Inflammatory macrophage (primary cell): ENCODE measurements around the gene BZW1.

Experiments used
- DNase-seq, 2 donors: peaks; one replicate each; pipeline ENCODE4 v3.0.0-alpha.2; 2020 to 2022
- total RNA-seq, 18 experiments: gene quantifications; one replicate each; lab custom pipeline; 2026; ENCODE audit warnings: mixed read lengths in 6 of 18, inconsistent platforms in 2 of 18; lab: John Stamatoyannopoulos, UW

Gene BZW1
- 228 to 401 (median 295) reads per million in 18 experiments for total RNA-seq

DNA sequence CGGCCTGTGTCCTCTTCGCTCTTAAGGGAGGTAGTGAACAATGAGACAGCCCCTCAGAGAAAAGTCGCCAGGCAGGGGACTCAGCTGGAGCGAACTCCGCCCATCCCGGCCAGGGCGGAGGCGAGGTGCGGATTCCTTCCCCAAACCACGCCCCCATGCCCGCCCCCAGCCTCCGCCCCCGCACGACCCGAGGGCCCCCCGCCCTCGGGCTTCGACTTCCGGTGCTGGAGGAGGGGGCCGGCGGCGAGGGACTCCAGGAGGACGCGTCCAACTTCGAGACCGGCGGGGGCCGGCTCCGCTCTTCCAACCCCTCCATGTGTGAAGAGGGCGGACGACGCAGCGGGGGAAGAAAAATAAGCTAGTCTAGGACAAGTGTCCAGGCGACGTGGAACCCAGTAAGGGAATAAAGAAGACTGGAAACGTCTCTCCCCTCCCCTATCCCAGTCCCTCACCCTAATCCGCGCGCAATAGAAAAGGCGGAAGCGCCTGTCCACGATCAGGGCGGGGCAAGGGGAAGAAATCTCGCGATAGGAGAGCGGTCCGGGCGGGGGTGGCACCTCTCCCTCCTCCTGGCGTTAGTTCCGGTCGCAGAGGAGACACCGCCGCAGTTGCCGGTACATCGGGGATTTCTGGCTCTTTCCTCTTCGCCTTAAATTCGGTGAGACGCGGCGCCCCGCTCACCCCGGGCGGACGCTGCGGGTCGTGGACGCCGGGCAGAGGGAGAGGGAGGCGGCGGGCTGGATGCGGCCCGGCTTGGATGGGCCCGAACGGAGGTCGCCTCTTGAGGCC, at the start of gene BZW1:
Gene BZW1 (plus strand): TSS at position 578 of the 789 bp plus-strand sequence. CDS start 1,308 bp downstream, outside the sequence.
- peak; percentile 97 for DNase-seq

DNA sequence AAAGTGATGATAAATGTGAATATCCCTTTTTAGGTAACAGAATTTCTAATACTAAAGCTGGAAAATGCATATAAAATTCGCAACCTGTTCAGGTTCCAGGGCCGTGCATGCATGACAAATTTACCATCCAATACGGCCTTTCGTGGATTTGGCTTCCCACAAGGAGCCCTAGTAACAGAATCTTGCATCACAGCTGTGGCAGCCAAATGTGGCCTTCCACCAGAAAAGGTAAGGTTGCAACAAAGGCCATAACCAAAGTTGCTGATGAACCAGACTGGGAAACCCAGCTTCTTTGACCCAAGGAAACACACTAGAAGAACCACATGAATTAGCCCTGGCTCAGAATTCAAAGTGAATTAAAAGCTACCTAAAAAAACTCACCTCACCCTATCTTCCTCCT, 49.6 kb upstream of the BZW1 start:
- no peak for DNase-seq

DNA sequence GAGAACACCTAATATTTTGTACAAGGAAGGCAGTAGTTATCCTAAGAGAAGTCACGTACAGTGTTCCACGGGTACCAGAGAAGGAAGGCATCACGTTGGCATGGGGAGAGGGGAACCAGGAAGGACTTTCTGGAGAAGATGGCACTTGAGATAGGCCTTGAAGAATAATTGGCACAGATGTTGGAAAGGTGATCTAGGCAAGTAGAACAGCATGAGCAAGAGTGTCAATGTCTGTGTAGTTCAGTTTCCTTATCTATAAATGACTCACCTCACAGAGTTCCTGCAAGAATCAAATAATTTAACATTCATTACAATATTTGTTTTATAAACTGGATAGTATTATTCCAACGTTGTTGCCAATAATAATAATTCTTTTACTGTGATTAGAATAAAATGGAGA, 48.3 kb upstream of the BZW1 start:
- DNase-seq = no peak

DNA sequence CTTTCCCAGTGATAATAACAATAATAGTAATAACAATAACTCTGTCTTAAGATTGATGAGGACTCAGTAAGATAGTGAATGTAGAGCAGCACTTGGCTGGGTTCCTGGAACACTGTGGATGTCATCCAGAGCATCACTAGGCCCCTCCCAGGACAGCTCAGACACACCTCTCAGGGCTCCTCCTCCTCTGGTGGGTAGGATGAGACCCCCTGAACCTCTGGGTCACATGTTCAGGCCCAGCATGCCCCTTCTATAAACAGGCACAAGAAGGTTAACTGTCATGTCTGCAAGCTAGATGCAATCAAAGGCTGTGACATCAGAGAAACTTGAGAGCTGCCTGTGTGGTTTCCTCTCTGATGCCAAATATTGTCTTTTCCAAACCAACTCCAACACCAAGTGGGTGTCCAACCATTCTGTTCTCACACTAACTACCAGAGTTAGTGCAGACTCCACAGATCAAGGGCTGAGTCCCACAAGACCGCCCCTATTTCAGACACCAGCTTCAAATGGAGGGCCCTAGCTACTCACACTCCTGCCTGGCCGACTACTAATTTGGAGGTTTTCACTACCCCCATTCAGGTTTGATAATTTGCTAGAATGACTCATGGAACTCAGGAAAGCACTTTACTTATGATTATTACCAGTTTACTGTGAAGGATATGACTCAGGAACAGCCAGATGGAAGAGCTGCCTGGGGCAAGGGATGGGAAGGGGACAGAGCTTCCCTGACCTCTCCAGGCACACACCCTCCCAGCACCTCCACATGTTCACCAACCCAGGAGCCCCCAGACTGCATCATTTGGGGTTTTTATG, 46.4 kb upstream of the BZW1 start:
- no peak for DNase-seq

DNA sequence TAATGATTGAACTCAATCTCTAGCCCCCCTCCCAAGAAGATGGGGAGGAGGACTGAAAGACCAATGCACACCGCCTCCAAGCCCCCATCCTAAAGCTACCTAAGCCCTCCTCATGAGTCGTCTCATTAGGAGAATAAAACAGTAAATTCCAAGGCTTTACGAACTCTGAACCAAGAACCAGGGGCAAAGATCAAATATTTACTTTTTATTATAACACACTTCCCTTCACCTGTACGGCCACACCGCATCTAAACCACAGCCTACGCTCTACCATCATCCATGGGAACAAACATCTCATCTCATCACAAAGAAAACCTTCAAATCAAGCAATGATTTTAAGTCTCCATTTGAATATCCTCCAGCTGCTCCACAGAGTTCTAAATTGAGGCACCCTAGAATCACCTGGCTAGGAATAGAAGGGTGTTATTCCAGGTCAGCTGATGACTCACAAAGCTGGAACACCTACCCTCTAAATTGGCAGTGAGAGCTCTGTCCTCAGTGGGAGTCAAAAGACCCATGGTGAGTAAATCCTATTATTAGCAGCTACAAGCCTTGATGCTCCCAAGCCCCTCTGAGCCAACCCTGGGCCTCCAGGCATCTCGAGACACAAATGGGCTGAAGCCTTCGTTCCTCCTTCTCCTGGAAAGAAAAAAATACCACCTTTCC, 45.6 kb upstream of the BZW1 start:
- no peak for DNase-seq

DNA sequence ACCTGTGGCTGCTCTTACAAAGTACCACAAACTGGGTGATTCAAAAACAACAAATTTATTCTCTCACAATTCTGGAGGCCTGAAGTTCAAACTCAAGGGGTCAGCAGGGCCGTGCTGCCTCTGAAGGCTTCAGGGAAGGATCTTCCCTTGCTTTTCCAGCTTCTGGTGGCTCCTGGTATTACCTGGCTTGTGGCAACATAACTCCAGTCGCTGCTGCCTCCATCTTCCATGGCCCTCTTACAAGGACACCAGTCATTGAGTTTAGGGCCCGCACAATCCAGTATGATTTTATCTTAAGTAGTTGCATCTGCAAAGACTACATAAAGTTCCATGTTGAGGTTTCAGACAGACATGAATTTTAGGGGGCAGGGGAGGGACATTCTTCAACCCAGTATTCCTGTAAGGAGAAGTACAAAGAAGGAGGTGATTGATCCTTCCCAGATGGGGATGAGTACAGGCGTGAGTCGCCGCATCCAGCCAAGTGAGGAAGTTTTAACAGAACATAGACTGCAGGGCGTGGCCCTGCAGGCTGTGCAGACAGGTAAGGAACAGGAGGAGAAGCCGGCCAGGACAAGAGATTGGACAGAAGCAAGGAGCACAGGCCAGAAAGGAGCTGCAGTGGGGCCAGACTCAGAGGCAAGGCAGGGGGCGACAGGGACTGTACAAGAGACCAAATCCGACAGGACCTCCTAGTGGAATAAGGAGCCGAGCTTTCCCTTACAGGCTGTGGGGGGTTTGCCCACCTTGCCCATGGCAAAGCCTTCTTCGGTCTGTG, 44.4 kb upstream of the BZW1 start:
- no peak for DNase-seq

DNA sequence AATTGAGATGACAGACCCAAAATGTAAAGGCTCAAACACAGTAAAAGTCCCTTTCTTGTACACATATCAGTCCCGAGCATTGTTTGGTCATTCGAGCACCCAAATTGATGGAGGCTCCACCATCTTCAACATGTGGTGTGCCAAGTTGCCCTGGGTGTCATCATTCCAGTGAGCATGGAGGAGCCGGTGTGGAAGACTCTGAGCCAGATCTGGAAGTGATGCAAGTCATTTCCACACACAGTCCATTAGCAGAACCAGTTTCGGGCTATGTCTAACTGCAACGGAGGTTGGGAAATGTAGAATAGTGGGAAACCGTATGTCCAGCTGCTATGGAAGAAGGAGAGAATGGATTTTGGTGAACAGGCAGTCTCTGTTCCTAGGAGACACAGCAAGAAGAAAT, 40.9 kb upstream of the BZW1 start:
- peak in 1 of 2 donors; percentile 42 for DNase-seq

DNA sequence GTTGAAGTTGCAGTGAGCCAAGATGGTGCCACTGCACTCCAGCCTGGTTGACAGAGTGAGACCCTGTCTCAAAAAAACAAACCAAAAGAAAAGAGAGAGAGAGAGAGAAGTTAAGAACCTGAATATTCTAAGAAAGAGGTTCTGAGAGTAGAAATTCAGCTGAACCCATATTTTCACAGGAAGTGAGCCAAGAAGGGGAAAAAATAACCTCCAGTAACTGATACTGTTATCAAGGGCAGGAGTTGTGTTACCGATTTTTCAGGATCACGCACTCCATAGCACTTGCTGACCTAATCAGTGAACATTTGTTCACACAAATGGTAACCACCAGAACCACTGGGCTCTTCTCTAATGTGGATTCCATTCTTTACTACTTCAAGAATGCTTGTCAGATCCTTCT, 39.1 kb upstream of the BZW1 start:
- no peak for DNase-seq

DNA sequence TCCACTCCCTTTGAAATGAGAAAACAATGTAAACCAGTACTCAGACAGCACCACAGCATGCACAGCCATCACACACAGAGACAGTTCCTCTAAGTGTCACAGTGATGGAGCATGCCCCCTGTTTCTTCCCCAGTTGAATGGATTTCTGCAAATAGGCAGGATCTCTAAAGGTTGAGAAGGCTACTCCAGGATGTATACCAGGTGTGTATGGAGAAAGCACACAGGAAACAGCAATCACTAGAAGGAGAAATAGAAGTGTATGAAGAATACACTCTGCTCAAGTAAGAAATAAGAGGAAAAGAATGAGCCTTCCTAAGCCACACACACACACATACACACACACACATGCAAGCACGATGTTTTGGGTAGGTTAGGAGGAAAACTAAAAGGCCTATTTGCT, 38.6 kb upstream of the BZW1 start:
- no peak for DNase-seq

DNA sequence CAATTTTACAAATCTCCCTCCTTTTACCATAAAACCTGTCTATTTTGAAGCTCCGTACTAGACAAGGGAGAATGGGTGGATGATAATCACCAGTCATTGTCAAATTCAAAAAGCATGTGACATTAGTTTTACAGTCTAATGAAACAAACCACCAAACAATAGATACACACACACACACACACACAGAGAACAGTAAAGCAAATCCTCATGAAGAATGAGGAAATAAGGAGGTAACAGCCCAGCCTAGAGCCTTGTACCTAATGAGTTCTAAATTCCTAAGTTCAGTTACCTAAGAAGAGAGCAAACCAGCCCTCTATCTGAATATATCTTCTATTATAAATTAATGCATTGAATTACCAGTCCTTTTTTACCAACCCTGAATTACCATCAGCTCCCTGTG, 36.8 kb upstream of the BZW1 start:
- no peak for DNase-seq

DNA sequence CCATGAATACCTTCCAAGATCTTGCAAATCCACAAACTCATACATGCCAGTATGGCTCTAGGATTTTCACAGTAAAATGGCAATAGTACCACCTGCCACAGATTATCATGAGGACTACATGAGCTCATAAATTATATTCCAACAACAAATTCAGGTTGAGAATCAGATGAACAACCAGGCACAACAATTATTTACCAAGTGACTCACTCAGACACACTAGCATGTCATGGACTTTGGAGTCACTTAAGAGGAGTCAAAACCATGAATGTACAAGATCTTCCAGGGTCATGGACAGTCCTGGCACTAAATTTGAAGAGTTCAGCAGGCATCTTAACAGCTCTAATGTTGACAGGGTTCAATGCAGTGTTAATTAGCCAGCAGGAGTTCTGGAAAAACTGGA, 34.4 kb upstream of the BZW1 start:
- no peak for DNase-seq

DNA sequence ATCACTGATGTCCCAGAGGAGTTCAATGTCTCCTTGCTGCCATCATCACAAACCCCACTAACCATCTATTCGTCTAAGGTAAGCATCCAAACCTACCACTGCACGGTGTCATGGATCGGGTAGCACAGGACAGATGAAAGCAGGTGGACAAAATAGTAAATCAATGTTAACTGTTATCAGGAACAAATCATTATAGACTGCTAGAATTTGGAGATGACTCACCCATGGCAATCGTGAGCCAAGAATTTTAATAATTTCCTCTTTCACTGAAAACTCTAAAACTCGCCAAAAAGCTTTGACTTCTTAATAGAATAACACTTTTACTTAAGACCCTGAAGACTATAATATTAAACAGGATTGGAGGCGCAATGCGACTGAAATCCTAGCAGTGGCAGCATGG, 33.7 kb upstream of the BZW1 start:
- DNase-seq = no peak

DNA sequence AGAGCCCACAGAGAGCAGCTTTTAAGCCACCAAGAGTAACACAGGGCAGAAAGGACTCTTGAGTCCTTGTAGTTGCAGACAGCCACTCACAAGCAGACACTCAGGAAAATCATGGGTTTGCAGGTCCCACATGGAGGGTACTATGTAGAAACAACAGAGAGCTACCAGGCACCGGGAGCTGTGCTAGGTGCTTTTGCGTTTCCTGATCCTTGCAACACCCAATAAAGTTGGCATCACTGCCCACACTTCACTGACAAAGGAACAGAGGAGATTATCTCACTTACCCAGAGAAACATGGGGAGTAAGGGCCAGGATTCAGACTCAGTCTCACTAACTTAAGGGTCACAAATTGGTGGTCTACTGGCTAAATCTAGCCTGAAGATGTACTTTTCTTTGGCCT, 32.5 kb upstream of the BZW1 start:
- DNase-seq = no peak

DNA sequence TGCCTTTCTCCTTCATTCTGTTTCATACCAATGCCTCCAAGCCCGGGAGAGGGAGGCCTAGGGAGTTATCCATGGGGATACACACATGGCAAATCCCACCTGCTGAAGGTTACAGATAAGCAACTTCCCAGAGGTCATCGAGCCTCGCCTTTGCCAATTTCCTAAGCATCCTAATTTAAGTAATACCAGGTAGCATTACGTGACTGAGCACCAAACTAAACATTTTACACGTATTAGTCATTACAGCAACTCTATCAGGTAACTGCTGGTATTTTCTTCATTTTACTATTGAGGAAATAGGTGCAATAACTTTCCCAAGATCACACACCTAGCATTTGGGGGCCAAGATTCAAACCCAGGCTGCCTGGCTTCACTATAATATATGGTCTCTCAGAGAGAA, 30.1 kb upstream of the BZW1 start:
- DNase-seq = no peak

DNA sequence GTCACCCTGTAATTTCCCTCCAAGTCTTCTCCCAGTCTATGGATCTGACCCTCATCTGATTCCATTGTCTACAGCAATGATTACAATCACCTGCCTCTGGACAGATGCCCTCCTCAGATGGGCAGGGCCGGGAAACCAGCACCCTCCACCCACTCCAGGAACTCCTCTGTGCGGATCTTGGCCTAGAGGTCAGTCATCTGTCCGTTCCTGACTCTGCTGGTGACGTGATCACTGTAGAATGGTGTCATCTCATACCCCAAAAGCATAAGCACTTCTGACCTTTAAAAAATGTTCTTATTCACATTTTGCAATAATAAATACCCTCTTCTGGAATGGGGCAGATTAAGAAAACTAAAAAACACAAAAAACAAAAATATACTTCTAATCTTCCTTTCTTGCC, 29.5 kb upstream of the BZW1 start:
- peak; percentile 32 to 39 for DNase-seq

DNA sequence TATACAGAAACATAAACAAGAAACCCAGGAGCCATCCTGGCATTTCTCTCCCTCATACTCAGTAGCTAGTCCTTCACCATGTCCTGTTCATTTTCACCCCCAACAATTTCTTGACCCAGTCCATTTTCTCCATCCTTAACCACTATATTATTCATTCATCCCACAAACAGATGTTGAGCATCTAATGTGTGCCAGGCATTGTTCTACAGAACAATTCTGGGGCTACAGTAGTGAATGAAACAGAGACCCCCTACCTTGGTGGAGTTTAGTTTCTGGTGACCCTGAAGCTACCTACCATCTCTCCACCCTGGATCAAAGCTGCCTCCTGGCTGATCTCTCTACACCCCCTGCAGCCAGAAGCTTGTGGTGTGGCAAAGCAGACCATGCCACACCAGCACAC, 27.5 kb upstream of the BZW1 start:
- DNase-seq = no peak

DNA sequence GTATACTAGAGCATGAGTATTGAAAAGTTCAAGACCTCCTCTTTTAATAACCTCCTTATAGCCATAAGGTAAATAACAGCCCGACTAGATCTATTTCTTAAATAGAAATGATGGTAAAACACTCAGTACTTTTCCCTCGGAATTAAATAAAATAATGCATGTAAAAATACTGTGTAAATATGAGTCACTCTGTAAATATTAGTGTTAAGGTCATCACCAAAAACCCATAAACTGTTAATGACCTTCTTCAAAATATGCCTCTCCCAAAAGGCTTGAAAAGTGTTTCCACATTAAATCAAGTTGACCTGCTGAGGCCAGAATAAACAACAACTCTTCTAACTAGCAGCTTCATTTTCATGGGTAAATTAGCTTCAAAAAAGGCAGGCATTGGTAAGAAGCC, 25.3 kb upstream of the BZW1 start:
- no peak for DNase-seq

DNA sequence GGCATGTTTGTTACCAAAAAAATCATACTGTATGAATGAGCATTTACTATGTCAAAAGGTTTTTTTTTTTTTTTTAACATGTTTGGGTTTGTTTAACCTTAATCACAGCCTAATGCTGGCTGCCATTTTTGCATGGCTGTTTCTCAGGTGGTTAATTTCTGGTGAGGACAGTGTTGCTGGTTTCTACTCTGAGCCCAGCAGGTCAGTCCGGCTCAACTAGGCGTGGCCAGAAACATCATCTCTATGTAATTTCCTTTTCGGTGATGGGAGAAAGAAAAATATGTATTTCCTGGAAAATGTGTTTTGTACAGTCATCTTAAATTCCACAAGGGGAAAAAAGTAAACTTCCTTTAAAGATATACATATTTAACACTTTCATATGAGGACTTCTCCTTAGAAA, 24.9 kb upstream of the BZW1 start:
- peak in 1 of 2 donors; percentile 30 for DNase-seq

DNA sequence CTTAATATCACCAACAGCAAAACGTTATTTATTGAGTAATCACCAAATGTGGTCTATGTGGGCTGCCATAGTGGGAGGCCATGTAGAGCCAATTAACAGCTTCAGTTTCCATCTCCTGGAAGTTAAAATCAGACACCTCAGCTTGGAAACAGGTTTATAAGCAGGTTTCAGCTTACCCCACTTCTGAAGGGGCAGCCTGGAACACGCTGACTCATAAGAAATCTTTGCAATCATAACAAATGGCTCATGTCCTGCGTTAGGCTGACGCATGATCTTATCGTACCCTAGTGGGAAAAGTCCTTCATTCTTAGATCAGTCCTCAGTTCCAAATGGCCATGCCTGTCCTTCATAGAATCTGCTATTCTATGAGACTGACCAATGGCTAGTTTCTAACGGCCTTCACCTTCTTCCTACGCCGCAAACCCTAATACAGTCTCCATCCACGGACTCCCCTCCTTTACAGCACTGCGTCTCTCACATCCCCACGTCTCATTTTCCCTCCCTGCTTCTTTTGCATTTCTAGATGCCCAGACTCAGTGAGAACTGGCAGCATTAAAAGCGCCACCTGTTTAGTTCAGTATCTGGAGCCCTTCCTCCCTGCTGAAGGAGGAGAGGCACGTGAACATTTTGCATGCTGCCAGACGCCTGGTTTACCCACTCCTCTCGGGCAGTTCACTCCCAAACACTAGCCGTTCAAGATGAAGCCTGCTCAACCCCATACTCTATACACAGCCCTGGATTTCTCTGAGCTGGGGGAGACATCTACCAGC, 24.2 kb upstream of the BZW1 start:
- DNase-seq = peak in 1 of 2 donors; percentile 21

DNA sequence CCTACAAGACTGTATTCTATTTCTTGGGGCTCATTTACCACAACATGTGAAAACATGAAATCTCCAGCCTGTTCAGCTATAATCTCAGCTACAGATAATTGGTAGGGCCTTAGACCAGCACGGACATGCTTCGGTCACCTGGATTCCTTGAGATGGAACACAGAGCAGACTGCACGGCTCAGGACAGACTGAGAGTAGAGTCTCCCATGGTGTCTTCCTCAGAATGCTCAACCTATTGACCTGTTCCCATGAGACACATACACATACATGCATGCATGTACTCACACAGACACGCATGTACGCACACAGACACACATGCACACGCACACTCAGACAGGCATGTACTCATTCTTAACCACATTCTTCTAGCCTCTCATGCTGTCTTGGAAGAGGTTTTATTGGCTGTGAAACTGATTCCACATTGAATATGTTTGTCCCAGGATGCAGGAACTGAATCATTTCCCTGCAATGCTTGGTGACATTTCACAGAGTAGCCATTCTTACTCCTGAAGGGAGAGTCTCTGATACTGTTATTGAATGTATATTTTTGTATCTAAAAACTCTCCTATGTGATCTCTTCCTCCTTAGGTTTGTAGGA, 23.5 kb upstream of the BZW1 start:
- no peak for DNase-seq

DNA sequence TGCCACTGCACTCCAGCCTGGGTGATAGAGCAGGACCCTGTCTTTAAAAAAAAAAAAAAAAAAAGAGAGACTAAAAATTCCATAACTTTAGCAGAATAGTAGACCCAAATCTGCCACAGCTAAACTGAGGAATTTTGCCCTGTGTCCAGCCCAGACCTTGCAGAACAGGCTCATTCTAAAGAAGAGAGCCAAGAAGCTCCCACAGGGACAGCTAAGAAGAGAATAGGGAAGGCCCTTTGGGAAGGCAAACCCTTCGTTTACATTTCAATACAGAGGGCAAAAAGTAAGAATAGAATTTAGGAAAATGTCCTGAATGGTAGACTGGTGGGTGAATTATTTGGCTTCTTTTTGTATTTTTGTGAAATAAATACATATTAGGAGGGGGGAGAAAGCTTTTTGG, 21.5 kb upstream of the BZW1 start:
- DNase-seq = no peak
